IMR-90 (cell line): ENCODE results near the gene CA9. TPM values are rescaled to one million over a fixed set of nuclear protein-coding genes. Genes with fewer than 3 reads are reported as not detected.

Experiments used
- ATAC-seq: fragments of 200-7000 bp; cut with Tn5 transposase; 2 replicates; pipeline ENCODE4 v1.9.1; 2020; ENCODE audit warnings: low read depth, mild to moderate bottlenecking, moderate library complexity
- BruUV-seq: library from RNA; stranded (reverse); fragments of 400-500 nt; replicated peaks from 2 replicates; lab custom pipeline; 2021; lab: Mats Ljungman, UMichigan
- CTCF ChIA-PET: fragments of 300-600 bp; formaldehyde crosslinking; extraction: SDS; loops from one replicate; lab custom pipeline; 2021; ENCODE audit warnings: antibody characterized with exemption; lab: Yijun Ruan, JAX
- POLR2A ChIA-PET: fragments of 300-600 bp; sonication (Branson Sonifier 250); formaldehyde crosslinking; loops from one replicate; lab custom pipeline; 2022; ENCODE audit warnings: antibody characterized with exemption; ENCODE audit not compliant: unreplicated experiment; lab: Charles Lee
- DNase-seq: peaks from one replicate; pipeline ENCODE4 v3.0.0; 2013
- H2AFZ ChIP-seq: replicated peaks from 2 replicates; pipeline ENCODE3; 2013; ENCODE audit warnings: low read length, mild to moderate bottlenecking; ENCODE audit not compliant: poor library complexity
- H2AK5ac ChIP-seq: 2 replicates; pipeline ENCODE4 v1.6.1; 2013; ENCODE audit warnings: low read depth, low read length, inconsistent platforms
- H2AK9ac ChIP-seq: replicated peaks from 2 replicates; pipeline ENCODE3; 2013; ENCODE audit warnings: mild to moderate bottlenecking, low read depth, low read length, moderate library complexity; ENCODE audit not compliant: poor library complexity
- H2BK120ac ChIP-seq: 2 replicates; pipeline ENCODE4 v1.6.1; 2013; ENCODE audit warnings: low read depth, low read length, inconsistent platforms
- H2BK15ac ChIP-seq: 3 replicates; pipeline ENCODE4 v1.6.1; 2013; ENCODE audit warnings: low read depth, low read length, inconsistent platforms
- H2BK20ac ChIP-seq: 2 replicates; pipeline ENCODE4 v1.6.1; 2013; ENCODE audit warnings: low read depth, mild to moderate bottlenecking, inconsistent platforms, low read length, moderate library complexity
- H2BK5ac ChIP-seq: 2 replicates; pipeline ENCODE4 v1.6.1; 2013; ENCODE audit warnings: mild to moderate bottlenecking, low read depth, low read length, inconsistent platforms; ENCODE audit not compliant: poor library complexity, severe bottlenecking
- H3K14ac ChIP-seq: replicated peaks from 2 replicates; pipeline ENCODE4 v1.6.1; 2013; ENCODE audit warnings: low read depth, low read length, inconsistent platforms
- H3K18ac ChIP-seq: 2 replicates; pipeline ENCODE4 v1.6.1; 2013; ENCODE audit warnings: low read depth, low read length, control low read depth
- H3K23ac ChIP-seq: 2 replicates; pipeline ENCODE4 v1.6.1; 2013; ENCODE audit warnings: low read depth, low read length, inconsistent platforms
- H3K27ac ChIP-seq: 2 replicates; pipeline ENCODE4 v1.5.1; 2013; ENCODE audit warnings: mild to moderate bottlenecking, control low read depth, low read length; ENCODE audit not compliant: insufficient read depth
- H3K27me3 ChIP-seq: 2 replicates; pipeline ENCODE4 v1.6.1; 2013; ENCODE audit warnings: low read length; ENCODE audit not compliant: control insufficient read depth, insufficient read depth
- H3K36me3 ChIP-seq: 2 replicates; pipeline ENCODE4 v1.6.1; 2013; ENCODE audit warnings: low read length, mixed read lengths; ENCODE audit not compliant: control insufficient read depth, insufficient read depth
- H3K4ac ChIP-seq: 2 replicates; pipeline ENCODE4 v1.6.1; 2013; ENCODE audit warnings: low read depth, low read length, inconsistent platforms
- H3K4me1 ChIP-seq: 2 replicates; pipeline ENCODE4 v1.6.1; 2013; ENCODE audit warnings: low read length, mixed read lengths; ENCODE audit not compliant: control insufficient read depth, insufficient read depth
- H3K4me2 ChIP-seq: 2 replicates; pipeline ENCODE4 v1.6.1; 2013; ENCODE audit warnings: low read depth, mild to moderate bottlenecking, control low read depth, low read length, moderate library complexity
- H3K4me3 ChIP-seq: 2 replicates; pipeline ENCODE4 v1.5.1; 2013; ENCODE audit warnings: low read depth, mild to moderate bottlenecking, control low read depth, low read length, moderate library complexity; ENCODE audit not compliant: insufficient read depth
- H3K56ac ChIP-seq: 2 replicates; pipeline ENCODE4 v1.6.1; 2013; ENCODE audit warnings: low read length, inconsistent platforms; ENCODE audit not compliant: insufficient read depth; ENCODE audit errors: extremely low read depth
- H3K79me1 ChIP-seq, 2 experiments: 2 replicates each; pipeline ENCODE4 v1.6.1; 2013; ENCODE audit warnings: low read length in 2 of 2, inconsistent platforms in 1 of 2, low read depth in 1 of 2
- H3K9ac ChIP-seq: 2 replicates; pipeline ENCODE4 v1.6.1; 2013; ENCODE audit warnings: low read depth, low read length, control low read depth
- H3K9me1 ChIP-seq: 2 replicates; pipeline ENCODE4 v1.6.1; 2013; ENCODE audit warnings: low read length, inconsistent platforms; ENCODE audit not compliant: insufficient read depth
- H3K9me3 ChIP-seq: 2 replicates; pipeline ENCODE4 v1.6.1; 2013; ENCODE audit warnings: low read length; ENCODE audit not compliant: control insufficient read depth, insufficient read depth
- H4K20me1 ChIP-seq: 2 replicates; pipeline ENCODE4 v1.6.1; 2013; ENCODE audit warnings: low read length, inconsistent platforms; ENCODE audit not compliant: insufficient read depth
- H4K5ac ChIP-seq: 2 replicates; pipeline ENCODE4 v1.6.1; 2013; ENCODE audit warnings: mild to moderate bottlenecking, low read depth, low read length, control low read depth
- H4K8ac ChIP-seq, 2 experiments: 2 replicates each; pipeline ENCODE4 v1.6.1; 2013; ENCODE audit warnings: low read depth in 2 of 2, low read length in 2 of 2, control low read depth in 1 of 2, inconsistent platforms in 1 of 2
- H4K91ac ChIP-seq: 2 replicates; pipeline ENCODE4 v1.6.1; 2013; ENCODE audit warnings: low read depth, low read length, inconsistent platforms; ENCODE audit not compliant: insufficient read depth
- BHLHE40 ChIP-seq: fragments of 150-350 bp; IDR thresholded peaks from 2 replicates; pipeline ENCODE4 v1.6.1; 2016; ENCODE audit warnings: mild to moderate bottlenecking, low read depth, low read length
- CTCF ChIP-seq: conservative IDR thresholded peaks from 2 replicates; pipeline ENCODE4 v1.5.1; 2012; ENCODE audit warnings: mild to moderate bottlenecking, low read depth, low read length, improper control_type of control experiment
- MAFK ChIP-seq: IDR thresholded peaks from 2 replicates; pipeline ENCODE4 v1.6.1; 2012; ENCODE audit warnings: low read depth, low read length, improper control_type of control experiment
- MAZ ChIP-seq: IDR thresholded peaks from 2 replicates; pipeline ENCODE4 v1.6.1; 2012; ENCODE audit warnings: low read depth, mild to moderate bottlenecking, low read length, improper control_type of control experiment, moderate library complexity, borderline replicate concordance
- NFE2L2 ChIP-seq: fragments of 150-350 bp; IDR thresholded peaks from 2 replicates; pipeline ENCODE4 v1.6.1; 2016; ENCODE audit warnings: low read depth, mild to moderate bottlenecking, low read length
- RAD21 ChIP-seq: IDR thresholded peaks from 2 replicates; pipeline ENCODE4 v1.6.1; 2012; ENCODE audit warnings: low read length, improper control_type of control experiment
- RCOR1 ChIP-seq: IDR thresholded peaks from 2 replicates; pipeline ENCODE4 v1.6.1; 2012; ENCODE audit warnings: mild to moderate bottlenecking, low read length, improper control_type of control experiment; ENCODE audit not compliant: insufficient replicate concordance
- RFX5 ChIP-seq: IDR thresholded peaks from 2 replicates; pipeline ENCODE4 v1.8.0; 2012; ENCODE audit warnings: low read depth, mild to moderate bottlenecking, low read length, moderate library complexity
- SMC3 ChIP-seq: fragments of 150-350 bp; IDR thresholded peaks from 2 replicates; pipeline ENCODE4 v1.6.1; 2016; ENCODE audit warnings: low read depth, mild to moderate bottlenecking, antibody characterized with exemption, low read length, moderate library complexity
- WGBS, 2 experiments: methylation state at CpG; one replicate each; pipeline versions ENCODE4 v1.1.5 to v1.1.7; 2013; ENCODE audit warnings: missing lambda C conversion rate in 2 of 2; ENCODE audit not compliant: insufficient read length in 1 of 2; ENCODE audit errors: extremely low coverage in 2 of 2; 5-methylcytosine and 5-hydroxymethylcytosine counted together
- dilution Hi-C: fragments of 300-500 bp; cut with HindIII; formaldehyde crosslinking; loops from one replicate; pipeline ENCODE4 v1.14.3; 2018; ENCODE audit warnings: low sequenced_read_pairs; ENCODE audit not compliant: unreplicated experiment
- in situ Hi-C: fragments of 300-500 bp; cut with MboI; formaldehyde crosslinking; loops from 3 replicates; pipeline ENCODE4 v1.14.3; 2019; ENCODE audit warnings: low sequenced_read_pairs, inconsistent platforms, mixed read lengths
- intact Hi-C: fragments of 100-400 bp; cut with micrococcal nuclease; formaldehyde crosslinking; loops from 2 replicates; pipeline ENCODE4 v1.10.0; 2022
- polyA plus RNA-seq, 3 experiments: library from polyadenylated mRNA; depleted of rRNA; stranded (reverse); fragments of >200 nt; gene quantifications; 2 replicates each; pipeline ENCODE4 v1.2.3, GENCODE V29; 2012; ENCODE audit warnings: low replicate concordance in 1 of 3
- total RNA-seq: library from RNA; depleted of rRNA; stranded (reverse); fragments of >200 nt; gene quantifications from 2 replicates; pipeline ENCODE4 v1.2.3, GENCODE V29; 2012

CA9 gene
- total and polyA plus RNA-seq, 2 of the 4 experiments (the other 2 are of a cell fraction) = 0.54 to 3.9 TPM

DNA sequence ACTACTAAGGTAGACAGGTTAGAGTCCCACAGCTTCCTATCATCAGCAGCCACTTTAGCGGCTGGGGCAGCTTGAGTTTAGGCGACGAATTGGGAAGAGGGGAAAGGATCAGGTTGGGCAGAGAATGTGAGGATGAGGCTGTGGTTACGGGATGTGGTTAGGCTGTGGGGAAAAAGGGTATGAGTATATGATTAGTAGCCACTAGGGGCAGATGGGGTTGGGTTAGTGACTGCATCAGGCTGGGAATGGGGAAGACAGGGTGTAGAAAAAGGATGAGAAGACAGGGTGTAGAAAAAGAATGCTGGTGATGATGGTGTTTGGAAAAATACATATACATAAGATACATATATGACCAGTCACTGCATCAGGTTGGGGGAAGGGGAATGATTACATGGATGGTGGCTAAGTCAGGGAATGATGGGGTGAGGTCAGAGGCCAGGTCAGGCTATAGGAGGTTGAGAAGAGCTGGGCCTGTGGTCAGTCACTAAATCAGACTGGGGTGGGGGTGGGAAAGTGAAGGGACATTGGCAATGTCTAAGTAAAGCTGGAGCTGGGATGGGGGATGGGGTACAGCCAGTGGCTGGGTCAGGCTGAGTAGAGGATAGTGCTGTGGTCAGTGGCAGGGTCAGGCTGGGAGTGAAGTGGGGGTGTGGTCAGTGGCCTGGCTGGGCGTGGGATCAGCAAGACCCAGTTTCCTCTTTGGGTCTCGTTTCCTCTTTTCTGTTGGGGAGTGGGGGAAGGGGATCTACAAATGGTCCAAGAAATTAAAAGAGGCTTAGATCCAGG lies 56.2 kb downstream of the CA9 start:
- Histone ChIP-seq H3K56ac (peak overlapping the region; percentile 99), H2BK5ac (peak overlapping the region; percentile 96), H3K4me2 (peak overlapping the region; percentile 96), H4K91ac (peak overlapping the region; percentile 99), H4K5ac (peak overlapping the region; percentile 68), H3K14ac (peak overlapping the region; percentile 100), H4K8ac (peak overlapping the region; percentile 92 to 99), H3K9me1 (peaks cover 5% of the 10 kb centered on the region; the same call in 1 of the 2 replicates), H3K79me1 (peaks cover 19 to 73% of the 10 kb centered on the region in 2 experiments), H3K18ac (peak overlapping the region; percentile 87), H2BK15ac (peak overlapping the region; percentile 75; the same call in 2 of the 3 replicates), H3K9me3 (no peaks in the 10 kb centered on the region), H3K23ac (peak overlapping the region; percentile 100), H3K36me3 (peaks cover 11% of the 10 kb centered on the region), H2AK5ac (peak overlapping the region; percentile 100), H3K27me3 (no peaks in the 10 kb centered on the region), H3K4me1 (peaks cover 25% of the 10 kb centered on the region), H3K4ac (peak overlapping the region; percentile 99), H2AK9ac (peak overlapping the region; percentile 94), H2BK120ac (peak overlapping the region; percentile 98), H3K9ac (peak overlapping the region; percentile 99), H3K27ac (peak overlapping the region; percentile 90), H2BK20ac (peak overlapping the region; percentile 66), H2AFZ (no peak overlapping the region), H3K4me3 (peak overlapping the region; percentile 99), H4K20me1 (peaks cover 33% of the 10 kb centered on the region)
- intact Hi-C loops = loop anchor here (2.0 kb wide), 1 partner anchor 39 kb away; no protein-coding TSS in a partner anchor
- in situ Hi-C loops = no loop called here
- no TSS peak for BruUV-seq
- ChIA-PET CTCF (interaction anchor here (0.6 to 1.0 kb wide), 3 partner anchors 45 to 134 kb away, joined by 3 read pairs; no protein-coding TSS in a partner anchor), POLR2A (interaction anchor here (0.5 to 2.8 kb wide), 6 partner anchors 12 to 1868 kb away, joined by 3 to 23 read pairs (median 4); partner anchors contain the start of gene TPM2)
- TF ChIP-seq MAFK (peak; percentile 2; the same call in 1 of the 2 replicates), NFE2L2 (no peak), RFX5 (no peak), CTCF (peak; percentile 68), RAD21 (peak; percentile 35; the same call in 1 of the 2 replicates), RCOR1 (peak; percentile 46), MAZ (peak; percentile 56; the same call in 1 of the 2 replicates), SMC3 (peak; percentile 22; the same call in 1 of the 2 replicates), BHLHE40 (no peak)
- dilution Hi-C loops = no loop called here
- ATAC-seq (peak; percentile 21), DNase-seq (peak; percentile 91)
- 0% methylated on average over 4 of the region's 6 CpGs; no CpG with 5 or more reads in 1 of the 2 experiments for WGBS, 2 experiments
